Motor neuron (in vitro differentiated cells): Measurements from ENCODE around the gene ANKRD34A. TPM values are rescaled to one million over a fixed set of nuclear protein-coding genes. Genes with fewer than 3 reads are reported as not detected.

Experiments
- ATAC-seq, 8 experiments: fragments of 200-7000 bp; cut with Tn5 transposase; replicated peaks in 6 of 8; 2 replicates each; pipeline ENCODE4 v1.8.0; 2021; ENCODE audit warnings: mild to moderate bottlenecking in 8 of 8, moderate library complexity in 8 of 8
- H3K27ac ChIP-seq, 2 donors: fragments of 250-450 bp; sonication (Bioruptor Pico); 2 replicates each; pipeline ENCODE4 v1.9.0; 2021; ENCODE audit warnings: antibody characterized with exemption in 2 of 2, mild to moderate bottlenecking in 2 of 2, moderate library complexity in 1 of 2
- H3K4me1 ChIP-seq, 2 donors: fragments of 250-450 bp; sonication (Bioruptor Pico); replicated peaks in 1 of 2; 2 replicates each; pipeline ENCODE4 v1.6.1; 2021; ENCODE audit warnings: antibody characterized with exemption in 2 of 2, mild to moderate bottlenecking in 2 of 2, moderate library complexity in 1 of 2
- H3K4me3 ChIP-seq, 5 donors: fragments of 250-450 bp; sonication (Bioruptor Pico); 2 replicates each; pipeline ENCODE4 v1.9.0; 2021; ENCODE audit warnings: antibody characterized with exemption in 5 of 5, mild to moderate bottlenecking in 5 of 5, moderate library complexity in 4 of 5
- WGBS, 10 experiments: fragments of 450-650 bp; shearing (Covaris generic); methylation state at CpG; one replicate each; pipeline ENCODE4 v1.0.0; 2022; 5-methylcytosine and 5-hydroxymethylcytosine counted together
- in situ Hi-C, 9 experiments: fragments of 400-800 bp; cut with MboI; loops; one replicate each; pipeline ENCODE4 v1.15.0; 2021; ENCODE audit warnings: low sequenced_read_pairs in 9 of 9, low pct_unique_long_range_greater_than_20kb in 2 of 9; ENCODE audit not compliant: unreplicated experiment in 9 of 9
- total RNA-seq, 8 experiments: library from RNA; unstranded; fragments of 300-600 nt; gene quantifications; 2 replicates each; pipeline versions ENCODE4 v1.2.3 to v1.2.4, GENCODE V29; 2022

The ANKRD34A gene
- total RNA-seq, 8 experiments from 2014 or later, result 1.1 to 3.8 (median 1.8) TPM

- whole genome bisulfite sequencing, 10 experiments, result 20 to 73% (median 52%) methylated on average over 3 to 5 of the region's 5 CpGs; no CpG with 5 or more reads in 4 of the 10 experiments
- peaks cover 28 to 32% of the 10 kb centered on the region in 2 donors for H3K4me1 ChIP-seq
- in situ Hi-C loops, result loop anchor here in 2 of 9 experiments (10.0 kb wide), 1 partner anchor 62 kb away; the partner anchor contains the start of genes ITGA10 (in 2 of the 2) and PEX11B (in 2 of the 2)
- H3K4me3 ChIP-seq, result no peak overlapping the region
- H3K27ac ChIP-seq, result no peak overlapping the region
- no peak for ATAC-seq
These were observed 12.6 kb upstream of the ANKRD34A start for GRCh38 chr1:145977016-145977415.

- peaks cover 24 to 26% of the 10 kb centered on the region in 2 donors for H3K4me1 ChIP-seq
- in situ Hi-C loops, result loop anchor here in 2 of 9 experiments (10.0 kb wide), 1 partner anchor 60 kb away; the partner anchor contains the start of genes ITGA10 (in 2 of the 2) and PEX11B (in 2 of the 2)
- H3K4me3 ChIP-seq, result no peak overlapping the region
- H3K27ac ChIP-seq, result no peak overlapping the region
- no peak for ATAC-seq
- WGBS, 10 experiments, result 70 to 100% (median 94%) methylated on average over 1 to 4 of the region's 4 CpGs
These were observed 10.8 kb upstream of the ANKRD34A start for GRCh38 chr1:145975216-145975615.

GRCh38 chr1:145974721-145975120 is 10.3 kb upstream of the ANKRD34A start:
- 43 to 100% (median 74%) methylated on average over 1 to 6 of the region's 7 CpGs; no CpG with 5 or more reads in 2 of the 10 experiments for WGBS, 10 experiments
- H3K4me1 ChIP-seq, result peaks cover 19 to 21% of the 10 kb centered on the region in 2 donors
- H3K4me3 ChIP-seq, result no peak overlapping the region
- H3K27ac ChIP-seq, result no peak overlapping the region
- ATAC-seq, result no peak
- in situ Hi-C loops, result loop anchor here in 3 of 9 experiments (5.0 to 10.0 kb wide), 2 partner anchors 38 to 60 kb away; partner anchors contain the start of genes ITGA10 (in 2 of the 3) and PEX11B (in 2 of the 3)

GRCh38 chr1:145972580-145972979 is 8.2 kb upstream of the ANKRD34A start:
- 36 to 86% (median 74%) methylated on average over 4 to 7 of the region's 7 CpGs for WGBS, 10 experiments
- Histone ChIP-seq H3K27ac (no peak overlapping the region), H3K4me1 (peaks cover under 1 to 3% of the 10 kb centered on the region in 2 donors), H3K4me3 (no peak overlapping the region)
- in situ Hi-C loops, result loop anchor here in 3 of 9 experiments (5.0 to 10.0 kb wide), 2 partner anchors 40 to 58 kb away; partner anchors contain the start of genes ITGA10 (in 2 of the 3) and PEX11B (in 2 of the 3)
- no peak for ATAC-seq

- no peak overlapping the region for H3K4me3 ChIP-seq
- in situ Hi-C loops, result no loop called here
- no peak overlapping the region for H3K27ac ChIP-seq
These were observed 2.9 kb upstream of the ANKRD34A start for GRCh38 chr1:145967288-145967687.

GRCh38 chr1:145965119-145965744 is 857 bp upstream of the ANKRD34A start:
- peak overlapping the region; percentile 55 to 92 (median 73) for H3K4me3 ChIP-seq
- no peak for ATAC-seq
- in situ Hi-C loops, result no loop called here
- WGBS, 10 experiments, result 0 to 18% (median 3%) methylated on average over 1 to 5 of the region's 5 CpGs; no CpG with 5 or more reads in 1 of the 10 experiments
- H3K4me1 ChIP-seq, result peaks cover 23 to 24% of the 10 kb centered on the region in 2 donors
- H3K27ac ChIP-seq, result peak overlapping the region in 1 of 2 donors; percentile 2

More at GRCh38 chr1:145967288-145967687, 2.9 kb upstream of the ANKRD34A start:
- no peak for ATAC-seq
- H3K4me1 ChIP-seq, result peaks cover 14% of the 10 kb centered on the region in 2 donors
- 66 to 92% (median 79%) methylated on average over 1 to 2 of the region's 2 CpGs; no CpG with 5 or more reads in 3 of the 10 experiments for WGBS, 10 experiments

GRCh38 chr1:145963265-145964019 is 933 bp downstream of the ANKRD34A start:
- Histone ChIP-seq H3K4me1 (peaks cover 23 to 32% of the 10 kb centered on the region in 2 donors), H3K4me3 (peak overlapping the region; percentile 55 to 92 (median 73)), H3K27ac (peak overlapping the region; percentile 57 to 60)
- WGBS, 10 experiments, result 0 to 83% (median 45%) methylated on average over 1 to 5 of the region's 5 CpGs
- no peak for ATAC-seq
- in situ Hi-C loops, result no loop called here

- Histone ChIP-seq H3K4me3 (peak overlapping the region; percentile 43 to 82 (median 56)), H3K4me1 (peaks cover 23 to 33% of the 10 kb centered on the region in 2 donors), H3K27ac (peak overlapping the region in 1 of 2 donors; percentile 78)
- ATAC-seq, result no peak
- in situ Hi-C loops, result no loop called here
- WGBS, 10 experiments, result 0 to 40% (median 28%) methylated on average over 1 to 14 of the region's 36 CpGs; no CpG with 5 or more reads in 1 of the 10 experiments
These were observed 1.9 kb downstream of the ANKRD34A start for GRCh38 chr1:145962157-145963102.

GRCh38 chr1:145961425-145962156 is 2.8 kb downstream of the ANKRD34A start:
- peak overlapping the region; percentile 51 to 78 for H3K27ac ChIP-seq
- ATAC-seq, result no peak
- H3K4me1 ChIP-seq, result peaks cover 23 to 35% of the 10 kb centered on the region in 2 donors
- 0 to 16% (median 14%) methylated on average over 3 to 36 of the region's 57 CpGs; no CpG with 5 or more reads in 5 of the 10 experiments for WGBS, 10 experiments
- in situ Hi-C loops, result no loop called here
- H3K4me3 ChIP-seq, result peak overlapping the region; percentile 43 to 82 (median 56)

GRCh38 chr1:145961109-145961424 is 3.3 kb downstream of the ANKRD34A start:
- H3K27ac ChIP-seq, result peak overlapping the region; percentile 51 to 78
- in situ Hi-C loops, result no loop called here

GRCh38 chr1:145960468-145961108 is 3.8 kb downstream of the ANKRD34A start:
- peaks cover 30 to 45% of the 10 kb centered on the region in 2 donors for H3K4me1 ChIP-seq
- peak overlapping the region; percentile 51 to 78 for H3K27ac ChIP-seq
- WGBS, 10 experiments, result 0% methylated on average over 3 to 6 of the region's 44 CpGs; no CpG with 5 or more reads in 6 of the 10 experiments
- peak; percentile 5 to 50 (median 42) for ATAC-seq
- H3K4me3 ChIP-seq, result peak overlapping the region; percentile 43 to 82 (median 56)
- in situ Hi-C loops, result no loop called here

More at GRCh38 chr1:145961109-145961424, 3.3 kb downstream of the ANKRD34A start:
- peak overlapping the region; percentile 43 to 82 (median 56) for H3K4me3 ChIP-seq
- no peak for ATAC-seq
- 0 to 20% (median 1%) methylated on average over 1 to 12 of the region's 22 CpGs; no CpG with 5 or more reads in 4 of the 10 experiments for WGBS, 10 experiments
- peaks cover 26 to 40% of the 10 kb centered on the region in 2 donors for H3K4me1 ChIP-seq
